GM12874 (cell line): ENCODE results near the gene PLXNA2.

Experiments
- CTCF ChIP-seq: IDR thresholded peaks from 2 replicates; pipeline ENCODE4 v1.5.1; 2011; ENCODE audit warnings: low read depth, mild to moderate bottlenecking, control low read depth, low read length, moderate library complexity; ENCODE audit not compliant: insufficient read depth

Gene PLXNA2

GRCh38 chr1:208179263-208179816 is 64.8 kb downstream of the PLXNA2 start:
- TF ChIP-seq CTCF: no peak

- no peak for TF ChIP-seq CTCF
Measured at GRCh38 chr1:208178091-208178529, 66.1 kb downstream of the PLXNA2 start.

GRCh38 chr1:208177656-208178055 is 66.5 kb downstream of the PLXNA2 start:
- TF ChIP-seq CTCF: no peak

GRCh38 chr1:208176649-208177048 is 67.5 kb downstream of the PLXNA2 start:
- no peak for TF ChIP-seq CTCF

- no peak for TF ChIP-seq CTCF
Measured at GRCh38 chr1:208175508-208175895, 68.7 kb downstream of the PLXNA2 start.

GRCh38 chr1:208174731-208175507 is 69.3 kb downstream of the PLXNA2 start:
- no peak for TF ChIP-seq CTCF

GRCh38 chr1:208174200-208174599 is 70.0 kb downstream of the PLXNA2 start:
- TF ChIP-seq CTCF: no peak
